Right atrium auricular region (tissue), 2 donors: ENCODE measurements around the gene EXOC6B. TPM values are rescaled to one million over a fixed set of nuclear protein-coding genes. Genes with fewer than 3 reads are reported as not detected.

Source experiments
- DNase-seq: peaks from one replicate; pipeline ENCODE4 v3.0.0-alpha.2; 2019; ENCODE audit warnings: low spot score
- H3K27ac ChIP-seq, 2 donors: fragments of 200-600 bp; sonication (generic); 1 replicate in 1 of 2; 2 replicates in 1 of 2; pipeline ENCODE4 v1.5.1; 2016 to 2019
- H3K27me3 ChIP-seq, 2 donors: fragments of 200-600 bp; sonication (generic); one replicate each; pipeline versions ENCODE4 v1.5.1 to v1.6.0; 2017 to 2019
- H3K36me3 ChIP-seq: fragments of 200-600 bp; sonication (generic); one replicate; pipeline ENCODE4 v1.5.1; 2016
- H3K4me1 ChIP-seq, 2 donors: fragments of 200-600 bp; sonication (generic); one replicate each; pipeline versions ENCODE4 v1.5.1 to v1.6.0; 2017 to 2019
- H3K4me3 ChIP-seq, 2 donors: fragments of 200-600 bp; sonication (generic); 1 replicate in 1 of 2; 2 replicates in 1 of 2; pipeline ENCODE4 v1.5.1; 2017 to 2019; ENCODE audit warnings: mild to moderate bottlenecking in 1 of 2, moderate library complexity in 1 of 2
- H3K9me3 ChIP-seq, 2 donors: fragments of 200-600 bp; sonication (generic); one replicate each; pipeline ENCODE4 v1.5.1; 2019
- total RNA-seq, 2 donors: library from RNA; depleted of rRNA; stranded (reverse); fragments of >200 nt; gene quantifications; one replicate each; pipeline ENCODE4 v1.1.0, GENCODE V29; 2016
- TF ChIP-seq, protein P1 (sequence below), 2 donors: fragments of 200-600 bp; sonication (generic); IDR thresholded peaks; one replicate each; pipeline ENCODE4 v1.5.1; 2019; ENCODE audit warnings: antibody characterized with exemption in 2 of 2

The EXOC6B gene
- total RNA-seq, 2 donors from 2014 or later, result 80.5 to 111 TPM

DNA sequence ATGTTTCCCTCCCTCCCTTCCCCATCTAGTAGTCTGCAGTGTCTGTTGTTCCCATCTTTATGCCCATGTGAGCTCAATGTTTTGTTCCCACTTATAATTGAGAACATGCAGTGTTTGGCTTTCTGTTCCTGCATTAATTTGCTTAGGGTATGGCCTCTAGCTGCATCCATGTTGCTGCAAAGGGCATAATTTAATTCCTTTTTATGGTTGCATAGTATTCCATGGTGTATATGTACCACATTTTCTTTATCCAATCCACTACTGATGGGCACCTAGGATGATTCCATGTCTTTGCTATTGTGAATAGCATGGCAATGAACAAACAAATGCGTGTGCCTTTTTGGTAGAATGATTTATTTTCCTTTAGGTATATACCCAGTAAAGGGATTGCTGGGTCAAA, 617.6 kb downstream of the EXOC6B start:
- Histone ChIP-seq H3K27ac (no peak overlapping the region), H3K9me3 (no peaks in the 10 kb centered on the region), H3K4me1 (peaks cover 0 to 32% of the 10 kb centered on the region in 2 donors), H3K36me3 (no peaks in the 10 kb centered on the region), H3K27me3 (no peaks in the 10 kb centered on the region), H3K4me3 (no peak overlapping the region)
- TF ChIP-seq, protein P1, sequence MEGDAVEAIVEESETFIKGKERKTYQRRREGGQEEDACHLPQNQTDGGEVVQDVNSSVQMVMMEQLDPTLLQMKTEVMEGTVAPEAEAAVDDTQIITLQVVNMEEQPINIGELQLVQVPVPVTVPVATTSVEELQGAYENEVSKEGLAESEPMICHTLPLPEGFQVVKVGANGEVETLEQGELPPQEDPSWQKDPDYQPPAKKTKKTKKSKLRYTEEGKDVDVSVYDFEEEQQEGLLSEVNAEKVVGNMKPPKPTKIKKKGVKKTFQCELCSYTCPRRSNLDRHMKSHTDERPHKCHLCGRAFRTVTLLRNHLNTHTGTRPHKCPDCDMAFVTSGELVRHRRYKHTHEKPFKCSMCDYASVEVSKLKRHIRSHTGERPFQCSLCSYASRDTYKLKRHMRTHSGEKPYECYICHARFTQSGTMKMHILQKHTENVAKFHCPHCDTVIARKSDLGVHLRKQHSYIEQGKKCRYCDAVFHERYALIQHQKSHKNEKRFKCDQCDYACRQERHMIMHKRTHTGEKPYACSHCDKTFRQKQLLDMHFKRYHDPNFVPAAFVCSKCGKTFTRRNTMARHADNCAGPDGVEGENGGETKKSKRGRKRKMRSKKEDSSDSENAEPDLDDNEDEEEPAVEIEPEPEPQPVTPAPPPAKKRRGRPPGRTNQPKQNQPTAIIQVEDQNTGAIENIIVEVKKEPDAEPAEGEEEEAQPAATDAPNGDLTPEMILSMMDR (IDR thresholded peaks at IDR 0.05), result no peak
- DNase-seq, result no peak

DNA sequence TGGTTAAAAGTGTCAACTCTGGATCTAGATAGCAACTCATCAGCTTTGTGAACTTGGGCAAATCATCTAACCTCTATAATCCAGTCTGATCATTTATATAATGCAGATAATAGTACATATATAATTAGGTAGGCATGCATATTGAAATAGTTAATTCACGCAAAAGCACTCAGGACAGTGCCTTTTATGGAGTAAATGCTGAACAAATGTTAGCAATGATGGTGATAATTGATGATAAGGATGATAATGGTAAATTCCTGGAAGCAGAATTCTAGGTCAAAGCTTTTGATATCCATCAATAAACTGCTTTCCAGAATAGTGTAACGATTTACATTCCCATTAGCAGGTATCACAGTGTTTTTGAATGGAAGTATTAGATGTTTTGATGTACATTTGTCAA, 618.5 kb downstream of the EXOC6B start:
- no peak for DNase-seq
- Histone ChIP-seq H3K27me3 (no peaks in the 10 kb centered on the region), H3K9me3 (no peaks in the 10 kb centered on the region), H3K4me3 (no peak overlapping the region), H3K4me1 (peaks cover 0 to 35% of the 10 kb centered on the region in 2 donors), H3K27ac (no peak overlapping the region), H3K36me3 (no peaks in the 10 kb centered on the region)
- TF ChIP-seq, protein P1 (IDR thresholded peaks at IDR 0.05), result no peak

DNA sequence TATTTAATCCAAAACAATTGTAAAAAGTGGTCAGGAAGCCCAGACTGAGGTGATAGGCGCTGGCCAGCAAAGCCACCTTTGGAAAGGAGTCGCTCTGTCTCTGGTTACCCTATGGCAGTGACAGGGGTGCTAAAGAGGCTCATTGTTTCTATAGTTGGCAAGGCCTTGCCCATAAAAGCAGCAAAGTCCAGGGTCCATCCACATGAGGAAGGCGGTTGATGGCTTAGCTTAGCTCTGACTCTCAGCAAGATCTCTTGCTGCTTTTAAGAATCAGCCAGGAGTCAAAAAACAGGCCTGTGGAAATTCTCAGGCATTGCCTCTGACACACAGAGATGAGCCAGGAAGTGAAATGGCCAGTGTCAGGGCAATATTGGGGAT, 620.3 kb downstream of the EXOC6B start:
- Histone ChIP-seq H3K4me3 (no peak overlapping the region), H3K27me3 (no peaks in the 10 kb centered on the region), H3K36me3 (no peaks in the 10 kb centered on the region), H3K9me3 (no peaks in the 10 kb centered on the region), H3K27ac (peak overlapping the region; percentile 47 to 49), H3K4me1 (peaks cover 0 to 31% of the 10 kb centered on the region in 2 donors)
- TF ChIP-seq, protein P1 (IDR thresholded peaks at IDR 0.05), result no peak
- DNase-seq, result no peak

DNA sequence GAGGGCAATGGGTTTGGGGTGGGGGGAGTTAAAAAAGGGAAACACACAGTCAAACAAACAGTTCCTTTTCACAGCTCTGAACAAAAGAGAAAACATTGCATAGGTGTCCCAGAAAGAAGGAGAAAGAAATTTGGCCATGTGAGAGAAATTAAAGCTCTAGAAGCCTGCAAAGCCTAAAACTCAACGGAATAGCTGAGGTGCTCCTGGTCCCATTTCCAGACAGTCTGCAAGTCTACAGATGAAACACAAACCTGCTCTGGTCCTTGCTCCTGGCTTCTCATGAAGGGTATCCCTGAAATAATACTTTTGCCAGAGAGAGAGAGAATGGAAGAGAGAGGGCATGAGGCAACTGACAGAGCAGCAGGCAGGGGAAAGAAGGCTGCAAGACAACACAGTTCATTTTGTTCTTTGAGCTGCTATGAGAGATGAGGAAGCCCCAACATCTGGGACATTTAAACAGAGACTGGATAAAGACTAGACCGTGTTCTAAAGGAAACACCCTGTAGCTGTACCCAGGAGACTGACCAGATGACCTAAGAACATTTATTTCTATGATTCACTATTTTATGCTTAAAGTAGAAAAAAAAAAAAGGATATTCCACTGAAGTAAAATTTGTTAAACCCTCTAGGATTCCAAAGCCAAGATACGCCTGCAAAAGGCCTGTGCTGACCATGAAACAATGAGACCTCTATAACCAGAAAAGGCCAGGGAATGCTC, 620.9 kb downstream of the EXOC6B start:
- Histone ChIP-seq H3K4me3 (no peak overlapping the region), H3K4me1 (peaks cover 0 to 31% of the 10 kb centered on the region in 2 donors), H3K27me3 (no peaks in the 10 kb centered on the region), H3K36me3 (no peaks in the 10 kb centered on the region), H3K27ac (peak overlapping the region; percentile 47 to 49), H3K9me3 (no peaks in the 10 kb centered on the region)
- TF ChIP-seq, protein P1 (IDR thresholded peaks at IDR 0.05), result no peak
- DNase-seq, result no peak

DNA sequence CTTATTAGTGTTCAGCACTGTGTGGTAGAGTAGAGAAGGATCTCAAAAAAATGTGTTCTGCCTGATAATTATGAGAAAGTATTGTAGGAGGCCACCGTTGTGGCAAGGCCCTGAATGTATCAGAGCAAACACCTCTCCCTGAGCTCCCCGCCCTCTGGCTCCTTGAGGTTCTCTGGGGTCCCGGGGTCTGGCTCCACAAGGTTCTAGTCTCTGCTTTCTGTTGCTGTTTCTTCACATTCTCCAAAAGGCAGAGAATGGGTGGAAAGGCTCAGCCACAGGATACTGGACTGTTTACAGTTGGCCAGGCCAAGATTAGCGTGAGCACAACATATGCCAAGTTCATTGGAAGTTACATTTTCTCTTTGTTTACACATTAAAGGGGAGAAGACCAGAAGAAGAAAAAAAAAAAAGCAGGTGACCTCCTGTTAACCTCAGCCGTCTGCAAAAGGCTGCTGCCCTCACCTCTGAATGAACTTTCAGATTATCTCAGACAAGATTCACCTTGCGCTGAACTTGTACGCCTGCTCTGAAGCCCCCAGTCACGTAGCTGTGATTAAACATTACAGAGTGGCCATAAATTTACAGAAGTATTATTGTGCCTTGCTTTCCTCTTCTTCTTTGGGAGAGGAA, 621.6 kb downstream of the EXOC6B start:
- Histone ChIP-seq H3K4me3 (no peak overlapping the region), H3K36me3 (no peaks in the 10 kb centered on the region), H3K9me3 (no peaks in the 10 kb centered on the region), H3K27me3 (no peaks in the 10 kb centered on the region), H3K27ac (peak overlapping the region; percentile 27 to 47), H3K4me1 (peaks cover 0 to 31% of the 10 kb centered on the region in 2 donors)
- DNase-seq, result no peak
- TF ChIP-seq, protein P1 (IDR thresholded peaks at IDR 0.05), result no peak
